ENCODE results near the gene TP53TG5.

Gene TP53TG5

GRCh38 chr20:45345104-45345936 lies 32.8 kb downstream of the TP53TG5 start:
- DNase-seq, result no peak

GRCh38 chr20:45344168-45344860 lies 33.8 kb downstream of the TP53TG5 start:
- no peak for DNase-seq

- DNase-seq, result no peak
These were observed 34.5 kb downstream of the TP53TG5 start for GRCh38 chr20:45343532-45344167.

GRCh38 chr20:45342855-45343531 lies 35.1 kb downstream of the TP53TG5 start:
- no peak for DNase-seq

GRCh38 chr20:45341939-45342854 lies 35.9 kb downstream of the TP53TG5 start:
- DNase-seq, result no peak

- no peak for DNase-seq
These were observed 36.6 kb downstream of the TP53TG5 start for GRCh38 chr20:45341579-45341938.

GRCh38 chr20:45340951-45341350 lies 37.2 kb downstream of the TP53TG5 start:
- no peak for DNase-seq

GRCh38 chr20:45340236-45340847 lies 37.8 kb downstream of the TP53TG5 start:
- no peak for DNase-seq

- no peak for DNase-seq
These were observed 38.3 kb downstream of the TP53TG5 start for GRCh38 chr20:45339799-45340198.

GRCh38 chr20:45339084-45339483 lies 39.0 kb downstream of the TP53TG5 start:
- no peak for DNase-seq

GRCh38 chr20:45338121-45339030 lies 39.7 kb downstream of the TP53TG5 start:
- no peak for DNase-seq

GRCh38 chr20:45337367-45338120 lies 40.6 kb downstream of the TP53TG5 start:
- DNase-seq, result no peak

GRCh38 chr20:45336530-45337366 lies 41.4 kb downstream of the TP53TG5 start:
- no peak for DNase-seq

- no peak for DNase-seq
These were observed 47.6 kb downstream of the TP53TG5 start for GRCh38 chr20:45330476-45330875.

- DNase-seq, result no peak
These were observed 48.4 kb downstream of the TP53TG5 start for GRCh38 chr20:45329497-45330319.

GRCh38 chr20:45328451-45328850 lies 49.7 kb downstream of the TP53TG5 start:
- no peak for DNase-seq

GRCh38 chr20:45325371-45325770 lies 52.8 kb downstream of the TP53TG5 start:
- DNase-seq, result no peak

GRCh38 chr20:45323731-45324130 lies 54.4 kb downstream of the TP53TG5 start:
- no peak for DNase-seq
